ENCODE measurements around the gene CHADL. TPM values are rescaled to one million over a fixed set of nuclear protein-coding genes. Genes with fewer than 3 reads are reported as not detected.

The CHADL gene
- total RNA-seq, 3 donors from 2014 or later, result 1.1 to 8.8 (median 1.9) TPM

- ATAC-seq (no peak), DNase-seq (no peak)
- H3K4me3 ChIP-seq, result no peak overlapping the region
- intact Hi-C loops (cut with DNase I, micrococcal nuclease), result no loop called here
- no peaks in the 10 kb centered on the region for H3K4me1 ChIP-seq (ENCODE audit: low read depth)
- H3K9me3 ChIP-seq, result no peaks in the 10 kb centered on the region
- no peaks in the 10 kb centered on the region for H3K36me3 ChIP-seq (ENCODE audit: low read depth)
- TF ChIP-seq CTCF (IDR thresholded peaks at IDR 0.05), result no peak
Observed at GRCh38 chr22:41222846-41223507, 17.8 kb downstream of the CHADL start.

DNA sequence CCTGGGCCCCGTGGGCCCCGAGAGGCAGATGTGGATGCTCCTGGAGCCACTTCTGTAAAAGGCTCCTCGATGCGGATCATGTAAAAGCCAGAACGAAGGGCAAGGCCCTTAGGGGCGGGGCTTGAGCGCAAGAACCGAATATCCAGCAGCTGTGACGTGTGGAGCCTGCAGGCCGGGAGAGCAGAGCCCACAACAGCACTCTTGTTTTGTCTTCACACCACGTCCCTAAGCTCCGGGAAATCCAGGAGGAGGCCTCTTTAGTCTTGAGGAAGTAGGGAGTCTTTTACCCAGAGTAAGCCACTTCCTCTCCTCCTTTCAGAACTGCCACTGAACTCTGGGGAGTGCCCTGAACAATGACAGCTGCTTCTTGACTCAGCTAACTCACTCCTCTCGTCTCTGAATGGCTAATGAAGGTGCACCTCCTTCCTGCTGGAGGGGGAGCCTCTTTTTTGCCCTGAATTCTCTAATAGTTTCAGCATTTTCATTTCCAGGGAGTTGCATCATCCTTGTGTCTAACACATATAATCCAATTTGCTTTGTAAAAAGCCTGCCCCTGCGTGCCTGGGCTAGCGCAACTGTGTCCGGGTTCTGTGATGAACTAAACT, 23.1 kb downstream of the CHADL start:
- ATAC-seq (peak; percentile 78), DNase-seq (peak in 2 of 3 donors; percentile 47 to 56)
- no peaks in the 10 kb centered on the region for H3K9me3 ChIP-seq
- intact Hi-C loops (cut with DNase I, micrococcal nuclease), result no loop called here
- H3K4me1 ChIP-seq (ENCODE audit: low read depth), result peaks cover 2% of the 10 kb centered on the region
- no peaks in the 10 kb centered on the region for H3K36me3 ChIP-seq (ENCODE audit: low read depth)
- no peak overlapping the region for H3K4me3 ChIP-seq
- TF ChIP-seq CTCF (IDR thresholded peaks at IDR 0.05), result no peak

GRCh38 chr22:41216984-41217383, 23.7 kb downstream of the CHADL start:
- no peak for TF ChIP-seq CTCF (IDR thresholded peaks at IDR 0.05)
- ATAC-seq, result no peak
- no peak overlapping the region for H3K4me3 ChIP-seq
- H3K36me3 ChIP-seq (ENCODE audit: low read depth), result no peaks in the 10 kb centered on the region
- intact Hi-C loops (cut with DNase I, micrococcal nuclease), result no loop called here
- peaks cover 2% of the 10 kb centered on the region for H3K4me1 ChIP-seq (ENCODE audit: low read depth)
- DNase-seq, result no peak
- no peaks in the 10 kb centered on the region for H3K9me3 ChIP-seq

DNA sequence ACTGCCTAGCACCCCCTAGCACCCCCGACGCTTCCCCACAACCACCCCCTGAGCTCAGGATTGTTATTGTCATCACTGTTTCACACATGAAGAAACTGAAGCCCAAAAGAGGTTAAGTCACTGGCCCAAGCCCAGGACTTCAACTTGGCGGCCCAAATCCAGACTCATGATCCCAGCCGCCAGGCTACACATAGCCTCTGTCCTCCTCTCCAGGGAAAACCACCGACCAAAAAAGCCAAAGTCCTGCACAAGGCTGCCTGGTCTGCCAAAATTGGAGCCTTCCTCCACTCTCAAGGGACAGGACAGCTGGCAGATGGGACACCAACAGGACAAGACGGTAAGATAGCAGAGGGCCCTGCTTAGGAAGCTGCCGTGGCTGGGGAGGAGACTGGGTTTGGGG, 24.8 kb downstream of the CHADL start:
- H3K4me1 ChIP-seq (ENCODE audit: low read depth), result peaks cover 2% of the 10 kb centered on the region
- ATAC-seq, result no peak
- no peak for TF ChIP-seq CTCF (IDR thresholded peaks at IDR 0.05)
- H3K4me3 ChIP-seq, result no peak overlapping the region
- no peaks in the 10 kb centered on the region for H3K36me3 ChIP-seq (ENCODE audit: low read depth)
- intact Hi-C loops (cut with DNase I, micrococcal nuclease), result no loop called here
- no peaks in the 10 kb centered on the region for H3K9me3 ChIP-seq
- DNase-seq, result no peak

- no peak overlapping the region for H3K4me3 ChIP-seq
- DNase-seq (no peak), ATAC-seq (no peak)
- peaks cover 2% of the 10 kb centered on the region for H3K4me1 ChIP-seq (ENCODE audit: low read depth)
- no peaks in the 10 kb centered on the region for H3K36me3 ChIP-seq (ENCODE audit: low read depth)
- intact Hi-C loops (cut with DNase I, micrococcal nuclease), result no loop called here
- TF ChIP-seq CTCF (IDR thresholded peaks at IDR 0.05), result no peak
- H3K9me3 ChIP-seq, result no peaks in the 10 kb centered on the region
Observed at GRCh38 chr22:41215409-41215808, 25.3 kb downstream of the CHADL start.

All from mucosa of descending colon (tissue), 3 donors.